Activated CD4-positive, alpha-beta memory T cell treated with anti-CD3 and anti-CD28 coated beads for 36 hours (primary cell): ENCODE data around the gene RHBDD3. TPM values are rescaled to one million over a fixed set of nuclear protein-coding genes. Genes with fewer than 3 reads are reported as not detected.
A peak's percentile ranks its signal among the peaks of the same experiment; 100 is the strongest.

Experiments used
- CTCF ChIA-PET: fragments of 350-600 bp; sonication (Branson Sonifier 250); formaldehyde crosslinking; loops from one replicate; lab custom pipeline; 2021; ENCODE audit warnings: antibody characterized with exemption, inconsistent platforms; lab: Charles Lee
- POLR2A ChIA-PET: fragments of 350-600 bp; sonication (Branson Sonifier 250); formaldehyde crosslinking; loops from one replicate; lab custom pipeline; 2021; ENCODE audit warnings: antibody characterized with exemption; lab: Charles Lee
- DNase-seq: peaks from one replicate; pipeline ENCODE4 v3.0.0-alpha.2; 2020
- H3K27ac Mint-ChIP-seq: one replicate; pipeline ENCODE4 v1.8.0; 2021; ENCODE audit warnings: mixed read lengths
- H3K27me3 Mint-ChIP-seq: one replicate; pipeline ENCODE4 v1.8.0; 2021; ENCODE audit warnings: mixed read lengths
- H3K36me3 Mint-ChIP-seq: one replicate; pipeline ENCODE4 v1.8.0; 2021; ENCODE audit warnings: mixed read lengths
- H3K4me1 Mint-ChIP-seq: one replicate; pipeline ENCODE4 v1.8.0; 2021; ENCODE audit warnings: low read depth, mixed read lengths
- H3K4me3 Mint-ChIP-seq: one replicate; pipeline ENCODE4 v1.8.0; 2021; ENCODE audit warnings: mild to moderate bottlenecking, mixed read lengths
- H3K9me3 Mint-ChIP-seq: one replicate; pipeline ENCODE4 v1.8.0; 2021; ENCODE audit warnings: mixed read lengths
- intact Hi-C: fragments of 100-400 bp; cut with micrococcal nuclease; formaldehyde crosslinking; loops from one replicate; pipeline ENCODE4 v1.15.1; 2023
- total RNA-seq, 2 experiments: library from RNA; stranded (reverse); gene quantifications; one replicate each; pipeline ENCODE4 v1.2.3, GENCODE V29; 2021

Gene RHBDD3
- total RNA-seq, 2 experiments from 2014 or later, result 20.2 to 21.1 TPM

DNA sequence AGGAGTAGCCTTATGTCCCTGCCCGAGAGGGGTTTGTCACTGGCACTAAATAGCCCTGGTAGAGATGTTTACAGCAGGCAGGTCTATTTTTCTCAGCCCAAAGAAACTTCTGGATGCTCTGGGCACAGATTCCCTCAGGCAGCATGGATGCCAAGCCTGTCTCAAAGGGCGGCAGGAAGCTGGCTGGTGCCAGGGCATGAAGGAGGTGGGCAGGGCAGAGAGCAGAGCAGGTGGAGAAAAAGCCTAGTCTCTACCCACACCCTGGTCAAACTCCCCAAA, 34.6 kb upstream of the RHBDD3 start:
- ChIA-PET CTCF (no interaction called here), POLR2A (no interaction called here)
- Mint-ChIP-seq H3K27me3 (peaks cover 11% of the 10 kb centered on the region), H3K4me1 (peaks cover 3% of the 10 kb centered on the region), H3K9me3 (no peaks in the 10 kb centered on the region), H3K36me3 (peaks cover 29% of the 10 kb centered on the region), H3K4me3 (no peak overlapping the region), H3K27ac (no peak overlapping the region)
- DNase-seq, result no peak
- intact Hi-C loops, result no loop called here

DNA sequence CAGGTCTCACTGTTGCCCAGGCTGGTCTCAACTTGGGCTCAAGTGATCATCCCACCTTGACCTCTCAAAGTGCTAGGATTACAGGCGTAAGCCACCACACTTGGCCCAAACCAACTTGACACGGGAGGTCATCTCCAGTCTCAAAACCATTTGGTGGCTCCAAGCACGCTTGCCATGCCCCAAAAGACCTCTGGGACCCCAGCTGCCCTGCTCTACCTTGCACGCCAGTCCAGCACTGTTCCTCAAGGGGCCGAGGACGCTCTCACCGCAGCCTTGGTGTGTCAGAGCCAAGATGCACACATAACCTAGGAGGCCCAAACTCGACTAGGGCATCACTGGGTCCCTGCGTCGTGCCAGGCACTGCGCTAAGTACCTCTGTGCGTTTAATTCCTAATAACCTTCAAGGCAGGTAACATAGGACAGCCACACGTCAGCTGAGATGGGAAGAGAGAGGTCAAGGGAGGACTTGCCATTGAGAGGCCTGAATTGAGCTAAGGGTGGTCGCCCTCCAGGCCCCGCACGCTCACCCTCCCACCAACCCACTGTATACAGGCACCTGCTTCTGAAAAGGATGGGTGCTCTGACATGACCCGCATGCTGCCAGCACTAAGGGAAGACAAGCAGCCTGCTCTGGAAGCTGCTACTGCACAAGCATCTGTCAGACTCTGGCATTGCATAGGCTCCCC, 34.1 kb upstream of the RHBDD3 start:
- Mint-ChIP-seq H3K4me3 (no peak overlapping the region), H3K9me3 (no peaks in the 10 kb centered on the region), H3K27me3 (peaks cover 11% of the 10 kb centered on the region), H3K4me1 (peaks cover 2% of the 10 kb centered on the region), H3K27ac (no peak overlapping the region), H3K36me3 (peaks cover 33% of the 10 kb centered on the region)
- CTCF ChIA-PET, result no interaction called here
- no peak for DNase-seq
- intact Hi-C loops, result no loop called here
- POLR2A ChIA-PET, result interaction anchor here (1.1 kb wide), 1 partner anchor 13 kb away, joined by 4 read pairs; no protein-coding TSS in a partner anchor

DNA sequence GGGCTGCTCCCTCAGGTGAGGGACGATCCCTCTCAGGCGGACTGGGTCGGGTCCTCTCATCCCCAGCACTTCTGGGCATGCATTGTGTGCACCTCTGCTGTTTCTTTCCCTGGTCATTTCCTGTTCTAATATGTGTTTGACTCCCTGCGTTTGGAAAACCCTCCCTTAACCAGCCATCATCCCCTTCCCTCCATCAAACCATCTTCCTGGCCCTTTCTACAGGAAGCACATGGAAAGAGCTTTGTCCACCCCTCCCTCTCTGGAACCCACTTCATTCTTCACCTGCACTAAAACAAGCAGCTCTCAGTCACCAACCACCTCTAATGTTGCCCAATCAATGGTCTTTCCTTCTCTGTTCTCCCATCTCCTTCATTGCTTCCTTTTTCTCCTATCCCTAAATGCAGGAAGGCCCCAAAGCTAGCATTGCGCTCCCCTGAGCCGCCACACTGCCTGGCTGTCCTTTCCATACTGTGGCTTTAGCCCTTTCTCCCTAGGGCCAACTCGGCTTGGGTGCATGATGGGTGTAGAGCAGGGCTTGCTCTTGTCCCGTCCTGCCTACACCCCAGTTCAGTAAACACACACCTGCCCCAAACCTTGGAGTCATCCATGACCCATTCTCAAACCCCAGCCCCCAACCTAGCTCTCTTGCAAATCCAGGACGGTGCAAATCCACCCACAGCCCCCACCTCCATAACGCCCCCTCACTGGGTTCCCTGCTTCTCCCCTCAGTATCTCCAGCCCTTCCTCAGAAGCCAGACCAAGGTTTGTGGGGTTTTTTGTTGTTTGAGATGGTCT, 33.2 kb upstream of the RHBDD3 start:
- Mint-ChIP-seq H3K27ac (no peak overlapping the region), H3K4me3 (no peak overlapping the region), H3K27me3 (peaks cover 10% of the 10 kb centered on the region), H3K36me3 (peaks cover 38% of the 10 kb centered on the region), H3K9me3 (no peaks in the 10 kb centered on the region), H3K4me1 (peaks cover 2% of the 10 kb centered on the region)
- ChIA-PET CTCF (no interaction called here), POLR2A (interaction anchor here (1.1 kb wide), 1 partner anchor 13 kb away, joined by 4 read pairs; no protein-coding TSS in a partner anchor)
- no peak for DNase-seq
- intact Hi-C loops, result no loop called here

DNA sequence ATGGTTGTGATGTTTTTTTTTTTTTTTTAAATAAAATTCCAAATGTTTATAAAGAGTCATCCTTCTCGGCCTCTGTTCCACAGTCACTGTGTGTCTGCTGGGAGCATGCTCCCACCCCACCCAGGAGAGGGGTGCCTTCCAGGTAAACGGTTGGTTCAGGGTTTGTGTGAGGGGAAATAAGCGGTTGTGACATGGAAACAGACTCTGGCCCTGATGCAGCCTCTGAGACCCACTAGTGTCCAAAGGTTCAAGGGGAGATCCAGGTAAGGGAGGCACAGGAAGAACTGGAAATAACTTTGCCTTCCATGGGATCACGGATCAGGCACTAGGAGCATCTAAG, 32.7 kb upstream of the RHBDD3 start:
- H3K27ac Mint-ChIP-seq, result no peak overlapping the region
- H3K27me3 Mint-ChIP-seq, result peaks cover 7% of the 10 kb centered on the region
- ChIA-PET CTCF (no interaction called here), POLR2A (no interaction called here)
- peaks cover 44% of the 10 kb centered on the region for H3K36me3 Mint-ChIP-seq
- no peaks in the 10 kb centered on the region for H3K9me3 Mint-ChIP-seq
- no peak overlapping the region for H3K4me3 Mint-ChIP-seq
- intact Hi-C loops, result no loop called here
- no peak for DNase-seq
- H3K4me1 Mint-ChIP-seq, result no peaks in the 10 kb centered on the region

DNA sequence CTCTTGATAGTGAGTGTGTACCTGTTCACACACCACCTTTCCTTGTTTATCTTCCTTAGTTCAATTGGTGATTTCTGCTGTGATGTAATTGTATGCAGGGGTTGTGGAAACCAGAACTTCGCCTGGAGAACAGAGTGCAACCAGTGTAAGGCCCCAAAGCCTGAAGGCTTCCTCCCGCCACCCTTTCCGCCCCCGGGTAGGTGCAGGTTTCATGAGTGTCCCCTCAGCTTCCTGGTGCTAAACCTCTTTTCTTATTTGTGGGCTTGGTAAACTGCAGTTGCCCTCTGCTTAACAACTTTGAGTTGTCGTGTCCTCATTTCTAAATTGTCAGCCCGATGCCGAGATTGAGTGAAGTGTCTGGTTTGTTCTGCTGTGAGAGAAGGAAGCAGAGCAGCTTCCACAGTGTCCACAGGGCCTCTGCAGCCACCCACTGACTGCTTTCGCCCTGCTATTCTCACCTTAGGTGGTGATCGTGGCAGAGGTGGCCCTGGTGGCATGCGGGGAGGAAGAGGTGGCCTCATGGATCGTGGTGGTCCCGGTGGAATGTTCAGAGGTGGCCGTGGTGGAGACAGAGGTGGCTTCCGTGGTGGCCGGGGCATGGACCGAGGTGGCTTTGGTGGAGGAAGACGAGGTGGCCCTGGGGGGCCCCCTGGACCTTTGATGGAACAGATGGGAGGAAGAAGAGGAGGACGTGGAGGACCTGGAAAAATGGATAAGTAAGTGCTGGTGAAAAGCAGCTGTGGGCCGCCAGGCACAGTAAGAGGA, 31.5 kb upstream of the RHBDD3 start:
- H3K36me3 Mint-ChIP-seq, result peaks cover 48% of the 10 kb centered on the region
- H3K27ac Mint-ChIP-seq, result peak overlapping the region; percentile 34
- intact Hi-C loops, result no loop called here
- H3K4me3 Mint-ChIP-seq, result no peak overlapping the region
- no peaks in the 10 kb centered on the region for H3K9me3 Mint-ChIP-seq
- ChIA-PET CTCF (no interaction called here), POLR2A (no interaction called here)
- no peaks in the 10 kb centered on the region for H3K4me1 Mint-ChIP-seq
- no peak for DNase-seq
- H3K27me3 Mint-ChIP-seq, result peaks cover 1% of the 10 kb centered on the region

DNA sequence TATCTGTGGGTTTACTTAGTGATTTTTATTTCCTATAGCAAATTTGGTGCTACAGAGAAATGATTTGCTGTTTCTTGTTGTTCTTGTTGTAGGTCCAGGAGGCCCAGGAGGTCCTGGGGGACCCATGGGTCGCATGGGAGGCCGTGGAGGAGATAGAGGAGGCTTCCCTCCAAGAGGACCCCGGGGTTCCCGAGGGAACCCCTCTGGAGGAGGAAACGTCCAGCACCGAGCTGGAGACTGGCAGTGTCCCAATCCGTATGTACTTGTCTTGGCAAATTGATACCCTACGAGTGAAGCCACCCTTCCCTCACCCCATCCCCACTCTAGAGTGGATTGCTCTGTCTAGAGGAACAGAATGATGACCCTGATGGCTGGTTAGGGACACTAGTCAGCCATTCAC, 30.9 kb upstream of the RHBDD3 start:
- Mint-ChIP-seq H3K27me3 (no peaks in the 10 kb centered on the region), H3K4me1 (no peaks in the 10 kb centered on the region), H3K9me3 (no peaks in the 10 kb centered on the region), H3K4me3 (no peak overlapping the region), H3K27ac (no peak overlapping the region), H3K36me3 (peaks cover 50% of the 10 kb centered on the region)
- intact Hi-C loops, result no loop called here
- ChIA-PET POLR2A (no interaction called here), CTCF (no interaction called here)
- DNase-seq, result no peak

DNA sequence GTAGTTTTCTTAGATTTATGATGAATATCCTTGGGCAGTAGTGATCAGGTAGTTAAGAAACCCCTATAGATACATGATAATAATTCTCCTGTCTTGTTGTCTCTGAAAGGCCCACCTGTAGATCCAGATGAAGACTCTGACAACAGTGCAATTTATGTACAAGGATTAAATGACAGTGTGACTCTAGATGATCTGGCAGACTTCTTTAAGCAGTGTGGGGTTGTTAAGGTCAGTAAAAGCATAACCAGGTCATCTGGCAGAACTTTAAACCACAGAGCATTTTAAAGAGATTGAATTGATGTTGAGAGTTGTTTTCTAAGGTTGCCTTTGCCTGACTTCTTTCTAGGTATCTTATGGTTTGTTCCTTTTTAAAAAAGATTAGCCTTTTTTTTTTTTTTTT, 24.6 kb upstream of the RHBDD3 start:
- Mint-ChIP-seq H3K9me3 (no peaks in the 10 kb centered on the region), H3K4me1 (peaks cover 8% of the 10 kb centered on the region), H3K36me3 (peaks cover 64% of the 10 kb centered on the region), H3K27ac (no peak overlapping the region), H3K27me3 (no peaks in the 10 kb centered on the region), H3K4me3 (no peak overlapping the region)
- ChIA-PET POLR2A (no interaction called here), CTCF (no interaction called here)
- no peak for DNase-seq
- intact Hi-C loops, result no loop called here

DNA sequence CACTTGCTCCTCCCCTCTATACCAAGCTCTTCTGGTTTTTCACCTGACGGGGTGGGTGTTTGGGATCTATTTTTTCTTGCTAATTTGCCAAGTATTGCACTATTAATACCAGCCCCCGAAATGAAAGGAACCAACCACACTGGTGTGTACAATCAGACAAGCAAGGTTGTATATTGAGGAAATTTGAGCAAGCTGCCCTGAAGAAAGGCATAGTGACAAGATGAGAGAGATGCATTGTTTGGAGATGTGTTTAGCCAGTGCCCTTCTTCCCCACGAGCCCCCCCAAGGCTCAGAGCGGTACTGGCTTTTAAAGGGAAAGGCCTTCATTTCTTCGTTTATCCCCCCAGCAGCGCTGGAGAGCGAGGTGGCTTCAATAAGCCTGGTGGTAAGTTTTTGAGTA, 23.4 kb upstream of the RHBDD3 start:
- H3K4me1 Mint-ChIP-seq, result peaks cover 13% of the 10 kb centered on the region
- no peak for DNase-seq
- ChIA-PET CTCF (no interaction called here), POLR2A (no interaction called here)
- no peaks in the 10 kb centered on the region for H3K27me3 Mint-ChIP-seq
- no peaks in the 10 kb centered on the region for H3K9me3 Mint-ChIP-seq
- no peak overlapping the region for H3K27ac Mint-ChIP-seq
- peaks cover 65% of the 10 kb centered on the region for H3K36me3 Mint-ChIP-seq
- intact Hi-C loops, result no loop called here
- no peak overlapping the region for H3K4me3 Mint-ChIP-seq

DNA sequence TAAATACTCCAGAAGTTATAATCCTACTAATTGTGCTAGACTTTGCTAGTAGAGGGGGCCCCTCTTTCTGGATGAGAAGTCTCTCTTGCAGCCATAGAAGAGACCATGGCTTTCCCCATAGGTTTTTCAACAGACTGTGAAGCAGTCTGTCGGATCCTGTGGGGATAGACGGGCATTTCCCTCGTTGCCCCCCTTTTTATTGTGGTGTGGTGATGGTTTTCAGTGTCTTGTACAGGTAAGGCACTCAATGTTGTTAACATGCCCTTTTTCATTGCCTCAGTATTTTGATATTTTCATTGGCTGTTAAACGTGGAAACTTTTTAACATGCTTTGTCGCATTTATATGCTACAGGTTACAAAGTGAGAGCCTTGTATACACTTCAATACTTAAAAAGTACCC, 22.3 kb upstream of the RHBDD3 start:
- ChIA-PET CTCF (no interaction called here), POLR2A (no interaction called here)
- H3K4me3 Mint-ChIP-seq, result no peak overlapping the region
- peaks cover 62% of the 10 kb centered on the region for H3K36me3 Mint-ChIP-seq
- no peak for DNase-seq
- peaks cover 13% of the 10 kb centered on the region for H3K4me1 Mint-ChIP-seq
- no peaks in the 10 kb centered on the region for H3K9me3 Mint-ChIP-seq
- H3K27ac Mint-ChIP-seq, result no peak overlapping the region
- no peaks in the 10 kb centered on the region for H3K27me3 Mint-ChIP-seq
- intact Hi-C loops, result no loop called here

DNA sequence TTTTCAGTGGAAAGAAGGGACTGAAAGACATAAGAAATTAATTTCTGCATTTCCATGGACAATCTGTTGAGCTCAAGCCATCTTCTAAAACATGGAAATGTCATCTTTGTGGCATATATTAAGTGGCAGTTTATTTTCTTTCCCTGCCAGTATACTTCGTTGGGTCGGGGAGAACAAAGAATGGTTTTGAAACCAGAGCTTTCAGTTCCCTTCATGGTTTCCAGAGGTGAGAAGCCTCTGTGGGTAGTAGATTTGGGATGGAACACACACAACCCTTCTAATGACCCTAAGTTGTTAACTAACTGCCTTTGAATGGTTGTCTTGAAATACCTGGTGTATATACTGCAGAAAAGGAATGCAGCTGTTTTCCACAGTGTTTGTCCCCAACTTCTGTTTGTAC, 21.1 kb upstream of the RHBDD3 start:
- CTCF ChIA-PET, result interaction anchor here (1.1 kb wide), 1 partner anchor 17 kb away, joined by 4 read pairs; the partner anchor contains the start of gene GAS2L1
- Mint-ChIP-seq H3K27ac (peak overlapping the region; percentile 24), H3K27me3 (no peaks in the 10 kb centered on the region), H3K4me1 (peaks cover 13% of the 10 kb centered on the region), H3K36me3 (peaks cover 61% of the 10 kb centered on the region), H3K9me3 (no peaks in the 10 kb centered on the region), H3K4me3 (no peak overlapping the region)
- POLR2A ChIA-PET, result interaction anchor here (1.7 to 1.8 kb wide), 2 partner anchors 12 to 19 kb away, joined by 4 to 5 read pairs; no protein-coding TSS in a partner anchor
- intact Hi-C loops, result no loop called here
- no peak for DNase-seq

DNA sequence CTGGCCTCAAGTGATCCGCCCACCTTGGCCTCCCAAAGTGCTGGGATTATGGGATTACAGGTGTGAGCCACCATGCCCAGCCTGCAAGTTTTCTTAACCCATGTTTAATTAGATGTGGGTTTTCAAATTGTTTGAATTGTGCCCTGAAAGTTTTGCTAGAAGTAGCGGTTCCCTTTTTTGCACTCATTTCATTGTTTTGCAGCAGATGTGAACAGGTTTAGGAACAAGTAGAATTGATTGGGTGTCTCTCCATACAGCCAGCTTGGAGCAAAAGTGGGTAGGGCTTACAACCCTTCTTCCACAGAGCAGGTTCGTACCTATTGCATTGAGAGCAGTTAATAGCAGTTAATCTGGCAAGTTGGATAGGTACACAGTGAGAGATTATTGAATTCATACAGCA, 16.4 kb upstream of the RHBDD3 start:
- ChIA-PET CTCF (no interaction called here), POLR2A (no interaction called here)
- peaks cover 69% of the 10 kb centered on the region for H3K36me3 Mint-ChIP-seq

DNA sequence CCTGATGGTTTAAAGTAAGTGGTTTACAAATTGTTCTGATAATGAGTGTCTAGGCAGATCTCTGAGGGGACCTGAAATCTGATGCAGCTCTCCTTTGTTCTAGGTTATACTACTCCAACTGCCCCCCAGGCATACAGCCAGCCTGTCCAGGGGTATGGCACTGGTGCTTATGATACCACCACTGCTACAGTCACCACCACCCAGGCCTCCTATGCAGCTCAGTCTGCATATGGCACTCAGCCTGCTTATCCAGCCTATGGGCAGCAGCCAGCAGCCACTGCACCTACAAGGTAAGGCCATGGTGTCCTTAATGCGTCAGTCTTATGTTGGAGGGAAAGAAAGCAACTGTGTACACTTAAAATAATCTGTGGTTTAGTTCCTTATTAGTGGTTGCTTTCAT, 10.1 kb upstream of the RHBDD3 start:
- no peak overlapping the region for H3K4me3 Mint-ChIP-seq
- H3K27me3 Mint-ChIP-seq, result no peaks in the 10 kb centered on the region
- POLR2A ChIA-PET, result no interaction called here
- peaks cover 51% of the 10 kb centered on the region for H3K4me1 Mint-ChIP-seq
- H3K27ac Mint-ChIP-seq, result no peak overlapping the region
- CTCF ChIA-PET, result no interaction called here
- intact Hi-C loops, result no loop called here
- H3K36me3 Mint-ChIP-seq, result peaks cover 78% of the 10 kb centered on the region
- DNase-seq, result no peak
- H3K9me3 Mint-ChIP-seq, result no peaks in the 10 kb centered on the region

More for the DNA sequence above, 16.4 kb upstream of the RHBDD3 start:
- no peak for DNase-seq
- H3K9me3 Mint-ChIP-seq, result no peaks in the 10 kb centered on the region
- no peak overlapping the region for H3K4me3 Mint-ChIP-seq
- H3K27ac Mint-ChIP-seq, result no peak overlapping the region
- no peaks in the 10 kb centered on the region for H3K27me3 Mint-ChIP-seq
- peaks cover 16% of the 10 kb centered on the region for H3K4me1 Mint-ChIP-seq
- intact Hi-C loops, result no loop called here
